K562 (cell line): ENCODE measurements around the gene NYAP1. TPM values are rescaled to one million over a fixed set of nuclear protein-coding genes. Genes with fewer than 3 reads are reported as not detected.
A peak's percentile ranks its signal among the peaks of the same experiment; 100 is the strongest.

ENCODE experiments used
- BRD4 ChIP-seq: fragments of 200-600 bp; sonication (generic); IDR thresholded peaks from 2 replicates; pipeline ENCODE4 v1.6.1; 2017; ENCODE audit warnings: inconsistent platforms
- BRD9 ChIP-seq: fragments of 450-650 bp; IDR thresholded peaks from 2 replicates; pipeline ENCODE4 v1.6.1; 2018; ENCODE audit warnings: low read depth; ENCODE audit not compliant: partially characterized antibody
- CHD2 ChIP-seq: IDR thresholded peaks from 2 replicates; pipeline ENCODE4 v1.6.1; 2011; ENCODE audit warnings: low read depth, low read length
- ELF1 ChIP-seq: fragments of 200-800 bp; sonication (Bioruptor generic); IDR thresholded peaks from 2 replicates; pipeline ENCODE4 v1.6.1; 2016; ENCODE audit warnings: missing genetic modification characterization, missing compliant biosample characterization
- GATAD2A ChIP-seq: fragments of 450-650 bp; IDR thresholded peaks from 2 replicates; pipeline ENCODE4 v1.6.1; 2017
- HDAC6 ChIP-seq: IDR thresholded peaks from 2 replicates; pipeline ENCODE4 v1.6.1; 2012; ENCODE audit warnings: low read depth, mild to moderate bottlenecking, control low read depth, inconsistent platforms, low read length, moderate library complexity
- HLTF ChIP-seq: fragments of 450-650 bp; IDR thresholded peaks from 2 replicates; pipeline ENCODE4 v1.6.1; 2016
- MIER1 ChIP-seq: fragments of 450-650 bp; IDR thresholded peaks from 2 replicates; pipeline ENCODE4 v1.6.1; 2016; ENCODE audit warnings: antibody characterized with exemption, mild to moderate bottlenecking, low read depth
- NR2C2 ChIP-seq, 2 experiments: fragments of 200-800 bp in 1 of 2; sonication (Bioruptor generic) in 1 of 2; sonication (generic) in 1 of 2; formaldehyde crosslinking in 1 of 2; IDR thresholded peaks; 2 replicates each; pipeline versions ENCODE4 v1.6.1 to v1.8.0; 2016 to 2022; ENCODE audit warnings: mild to moderate bottlenecking in 1 of 2, missing compliant biosample characterization in 1 of 2, missing genetic modification characterization in 1 of 2, missing genetic modification reagents in 1 of 2
- NUFIP1 ChIP-seq: fragments of 450-650 bp; IDR thresholded peaks from 2 replicates; pipeline ENCODE4 v1.6.1; 2018; ENCODE audit not compliant: partially characterized antibody
- PCBP1 ChIP-seq: fragments of 200-400 bp; formaldehyde crosslinking; IDR thresholded peaks from 2 replicates; pipeline ENCODE4 v1.6.1; 2018; ENCODE audit warnings: mild to moderate bottlenecking, low read depth, low read length; ENCODE audit not compliant: poor library complexity, severe bottlenecking
- RB1 ChIP-seq: fragments of 450-650 bp; IDR thresholded peaks from 2 replicates; pipeline ENCODE4 v1.6.1; 2017; ENCODE audit warnings: low read depth, mild to moderate bottlenecking
- SLC30A9 ChIP-seq: fragments of 250-450 bp; sonication (Bioruptor Pico); IDR thresholded peaks from 2 replicates; pipeline ENCODE4 v1.8.0; 2022; ENCODE audit warnings: mild to moderate bottlenecking, moderate library complexity
- SMAD2 ChIP-seq: fragments of 150-350 bp; IDR thresholded peaks from 2 replicates; pipeline ENCODE4 v1.6.1; 2014; ENCODE audit warnings: low read depth, mild to moderate bottlenecking, low read length
- SMAD3 ChIP-seq: fragments of 450-650 bp; formaldehyde crosslinking; conservative IDR thresholded peaks from 2 replicates; pipeline ENCODE4 v1.4.0; 2020; ENCODE audit warnings: mild to moderate bottlenecking
- SOX6 ChIP-seq: fragments of 450-650 bp; IDR thresholded peaks from 2 replicates; pipeline ENCODE4 v1.6.1; 2014; ENCODE audit warnings: mild to moderate bottlenecking
- THRAP3 ChIP-seq: fragments of 450-650 bp; IDR thresholded peaks from 2 replicates; pipeline ENCODE4 v1.6.1; 2016; ENCODE audit warnings: mild to moderate bottlenecking, inconsistent platforms, borderline replicate concordance
- ZKSCAN3 ChIP-seq: fragments of 250-450 bp; sonication (Bioruptor Pico); IDR thresholded peaks from 2 replicates; pipeline ENCODE4 v1.4.0; 2020
- ZNF263 ChIP-seq: sonication (generic); formaldehyde crosslinking; IDR thresholded peaks from 2 replicates; pipeline ENCODE4 v1.8.0; 2022; ENCODE audit warnings: mild to moderate bottlenecking, missing genetic modification reagents, borderline replicate concordance
- ZNF324 ChIP-seq: fragments of 250-450 bp; sonication (Bioruptor Pico); IDR thresholded peaks from 2 replicates; pipeline ENCODE4 v1.4.0; 2020; ENCODE audit warnings: mild to moderate bottlenecking
- ZNF431 ChIP-seq: sonication (generic); formaldehyde crosslinking; IDR thresholded peaks from 2 replicates; pipeline ENCODE4 v1.8.0; 2022; ENCODE audit warnings: mild to moderate bottlenecking, missing genetic modification reagents
- ZNF778 ChIP-seq: fragments of 450-650 bp; formaldehyde crosslinking; IDR thresholded peaks from 2 replicates; pipeline ENCODE4 v1.4.0; 2020; ENCODE audit warnings: mild to moderate bottlenecking, moderate library complexity
- polyA plus RNA-seq, 8 experiments: library from polyadenylated mRNA; depleted of rRNA in 4 of 8; stranded (reverse) in 5 of 8; unstranded in 3 of 8; fragments of >200 nt; fragmentation: Nextera tagmentation in 2 of 8; fragmentation: Illumina TruSeq in 1 of 8; extraction: Ambion mirVana in 2 of 8; extraction: Trizol in 1 of 8; gene quantifications; 2 replicates each; pipeline versions ENCODE4 v1.2.1 to v1.2.3, GENCODE V29; 2011 to 2014; ENCODE audit warnings: inconsistent platforms in 1 of 8, missing spikeins in 1 of 8
- total RNA-seq, 7 experiments: library from RNA; depleted of rRNA in 6 of 7; stranded (reverse); fragments of >200 nt in 6 of 7; fragmentation: Illumina TruSeq in 2 of 7; extraction: Trizol in 2 of 7; gene quantifications; 2 replicates each; pipeline versions ENCODE4 v1.2.1 to v1.2.3, GENCODE V29; 2011 to 2021; ENCODE audit warnings: low replicate concordance in 1 of 7
- TF ChIP-seq, protein P1 (sequence below): fragments of 450-650 bp; IDR thresholded peaks from 2 replicates; pipeline ENCODE4 v1.6.1; 2016; ENCODE audit warnings: low read depth, mild to moderate bottlenecking, moderate library complexity
- TF ChIP-seq, protein P2 (sequence below): fragments of 450-650 bp; IDR thresholded peaks from 2 replicates; pipeline ENCODE4 v1.6.1; 2017; ENCODE audit warnings: antibody characterized with exemption, mild to moderate bottlenecking
- TF ChIP-seq, protein P3 (sequence below): fragments of 450-650 bp; formaldehyde crosslinking; IDR thresholded peaks from 2 replicates; pipeline ENCODE4 v1.4.0; 2022; ENCODE audit warnings: mild to moderate bottlenecking, moderate library complexity

NYAP1 gene
- total and polyA plus RNA-seq, 9 of the 15 experiments (the other 6 are each of a cell fraction or from before 2014, with no cell fraction given), result 0.11 to 0.88 (median 0.22) TPM; not detected in 2

DNA sequence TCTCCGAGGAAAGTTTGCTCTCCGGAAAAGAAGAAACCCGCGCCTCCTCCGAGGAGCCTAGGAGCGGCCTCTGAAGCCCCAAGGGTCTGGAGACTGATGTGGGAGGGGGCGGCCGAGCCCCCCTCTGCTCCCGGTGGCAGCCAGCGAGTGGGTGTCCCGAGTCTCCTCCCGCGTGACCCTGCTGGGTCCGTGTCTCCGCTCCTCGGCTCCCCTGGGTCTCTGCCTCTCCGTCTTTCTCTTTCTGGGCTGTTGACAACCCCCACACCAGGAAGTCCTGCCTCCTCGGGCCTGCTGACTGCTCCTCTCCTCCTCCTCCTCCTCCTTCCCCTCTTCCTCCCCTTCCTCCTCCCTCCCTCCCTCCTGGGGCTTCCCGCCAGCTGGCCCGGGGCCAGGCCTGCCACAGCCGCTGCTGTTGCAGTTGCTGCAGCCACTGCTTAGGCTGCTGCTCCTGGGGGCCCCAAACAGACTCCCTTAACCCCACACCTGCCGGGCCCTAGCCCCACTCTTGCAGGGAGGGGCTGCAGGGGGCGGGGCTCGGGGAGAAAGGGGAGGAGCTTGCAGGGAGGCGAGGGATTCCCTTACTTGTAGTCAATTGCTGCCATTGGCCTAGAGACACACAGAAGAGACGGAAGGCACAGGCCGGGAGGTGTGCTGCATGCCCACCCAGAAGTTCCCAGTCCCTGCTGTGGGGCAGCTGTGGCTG is 4.6 kb upstream of the NYAP1 start, which contains the start of gene TSC22D4 (continued):
- TF ChIP-seq RB1 (peak; percentile 71; the same call in 1 of the 2 replicates), SMAD3 (CRISPR knock-in tag) (no peak), ZNF431 (CRISPR knock-in tag) (no peak), HDAC6 (no peak), MIER1 (no peak; the same call in 1 of the 2 replicates), NUFIP1 (peak; percentile 40), SMAD2 (no peak), BRD4 (0 out of 2 replicates have a peak, but pooled peaks have one; percentile 47), ZNF778 (no peak), SOX6 (peak; percentile 64), NR2C2 (CRISPR knock-in tag; IDR thresholded peaks at IDR 0.05) (0 out of 2 replicates have a peak, but pooled peaks have one; percentile 53), NR2C2 (tag; IDR thresholded peaks at IDR 0.05) (0 out of 2 replicates have a peak, but pooled peaks have one; percentile 29), CHD2 (0 out of 2 replicates have a peak, but pooled peaks have one; percentile 43), ZNF263 (CRISPR knock-in tag) (peak; percentile 100), SLC30A9 (CRISPR knock-in tag) (no peak), THRAP3 (no peak), ELF1 (tag) (peak; percentile 93), PCBP1 (peak; percentile 97), GATAD2A (peak; percentile 92), HLTF (peak; percentile 98), ZKSCAN3 (CRISPR knock-in tag) (no peak), BRD9 (no peak), ZNF324 (CRISPR knock-in tag) (no peak)
- TF ChIP-seq, protein P1, sequence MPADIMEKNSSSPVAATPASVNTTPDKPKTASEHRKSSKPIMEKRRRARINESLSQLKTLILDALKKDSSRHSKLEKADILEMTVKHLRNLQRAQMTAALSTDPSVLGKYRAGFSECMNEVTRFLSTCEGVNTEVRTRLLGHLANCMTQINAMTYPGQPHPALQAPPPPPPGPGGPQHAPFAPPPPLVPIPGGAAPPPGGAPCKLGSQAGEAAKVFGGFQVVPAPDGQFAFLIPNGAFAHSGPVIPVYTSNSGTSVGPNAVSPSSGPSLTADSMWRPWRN, result 0 out of 2 replicates have a peak, but pooled peaks have one; percentile 27
- TF ChIP-seq, protein P2, sequence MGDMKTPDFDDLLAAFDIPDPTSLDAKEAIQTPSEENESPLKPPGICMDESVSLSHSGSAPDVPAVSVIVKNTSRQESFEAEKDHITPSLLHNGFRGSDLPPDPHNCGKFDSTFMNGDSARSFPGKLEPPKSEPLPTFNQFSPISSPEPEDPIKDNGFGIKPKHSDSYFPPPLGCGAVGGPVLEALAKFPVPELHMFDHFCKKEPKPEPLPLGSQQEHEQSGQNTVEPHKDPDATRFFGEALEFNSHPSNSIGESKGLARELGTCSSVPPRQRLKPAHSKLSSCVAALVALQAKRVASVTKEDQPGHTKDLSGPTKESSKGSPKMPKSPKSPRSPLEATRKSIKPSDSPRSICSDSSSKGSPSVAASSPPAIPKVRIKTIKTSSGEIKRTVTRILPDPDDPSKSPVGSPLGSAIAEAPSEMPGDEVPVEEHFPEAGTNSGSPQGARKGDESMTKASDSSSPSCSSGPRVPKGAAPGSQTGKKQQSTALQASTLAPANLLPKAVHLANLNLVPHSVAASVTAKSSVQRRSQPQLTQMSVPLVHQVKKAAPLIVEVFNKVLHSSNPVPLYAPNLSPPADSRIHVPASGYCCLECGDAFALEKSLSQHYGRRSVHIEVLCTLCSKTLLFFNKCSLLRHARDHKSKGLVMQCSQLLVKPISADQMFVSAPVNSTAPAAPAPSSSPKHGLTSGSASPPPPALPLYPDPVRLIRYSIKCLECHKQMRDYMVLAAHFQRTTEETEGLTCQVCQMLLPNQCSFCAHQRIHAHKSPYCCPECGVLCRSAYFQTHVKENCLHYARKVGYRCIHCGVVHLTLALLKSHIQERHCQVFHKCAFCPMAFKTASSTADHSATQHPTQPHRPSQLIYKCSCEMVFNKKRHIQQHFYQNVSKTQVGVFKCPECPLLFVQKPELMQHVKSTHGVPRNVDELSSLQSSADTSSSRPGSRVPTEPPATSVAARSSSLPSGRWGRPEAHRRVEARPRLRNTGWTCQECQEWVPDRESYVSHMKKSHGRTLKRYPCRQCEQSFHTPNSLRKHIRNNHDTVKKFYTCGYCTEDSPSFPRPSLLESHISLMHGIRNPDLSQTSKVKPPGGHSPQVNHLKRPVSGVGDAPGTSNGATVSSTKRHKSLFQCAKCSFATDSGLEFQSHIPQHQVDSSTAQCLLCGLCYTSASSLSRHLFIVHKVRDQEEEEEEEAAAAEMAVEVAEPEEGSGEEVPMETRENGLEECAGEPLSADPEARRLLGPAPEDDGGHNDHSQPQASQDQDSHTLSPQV, result 0 out of 2 replicates have a peak, but pooled peaks have one; percentile 16
- TF ChIP-seq, protein P3, sequence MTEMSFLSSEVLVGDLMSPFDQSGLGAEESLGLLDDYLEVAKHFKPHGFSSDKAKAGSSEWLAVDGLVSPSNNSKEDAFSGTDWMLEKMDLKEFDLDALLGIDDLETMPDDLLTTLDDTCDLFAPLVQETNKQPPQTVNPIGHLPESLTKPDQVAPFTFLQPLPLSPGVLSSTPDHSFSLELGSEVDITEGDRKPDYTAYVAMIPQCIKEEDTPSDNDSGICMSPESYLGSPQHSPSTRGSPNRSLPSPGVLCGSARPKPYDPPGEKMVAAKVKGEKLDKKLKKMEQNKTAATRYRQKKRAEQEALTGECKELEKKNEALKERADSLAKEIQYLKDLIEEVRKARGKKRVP (CRISPR knock-in tag), result no peak
